ENCODE data around the gene BARX1. TPM values are rescaled to one million over a fixed set of nuclear protein-coding genes. Genes with fewer than 3 reads are reported as not detected.

Gene BARX1
- total RNA-seq, 1 donor from 2014 or later = not detected

DNA sequence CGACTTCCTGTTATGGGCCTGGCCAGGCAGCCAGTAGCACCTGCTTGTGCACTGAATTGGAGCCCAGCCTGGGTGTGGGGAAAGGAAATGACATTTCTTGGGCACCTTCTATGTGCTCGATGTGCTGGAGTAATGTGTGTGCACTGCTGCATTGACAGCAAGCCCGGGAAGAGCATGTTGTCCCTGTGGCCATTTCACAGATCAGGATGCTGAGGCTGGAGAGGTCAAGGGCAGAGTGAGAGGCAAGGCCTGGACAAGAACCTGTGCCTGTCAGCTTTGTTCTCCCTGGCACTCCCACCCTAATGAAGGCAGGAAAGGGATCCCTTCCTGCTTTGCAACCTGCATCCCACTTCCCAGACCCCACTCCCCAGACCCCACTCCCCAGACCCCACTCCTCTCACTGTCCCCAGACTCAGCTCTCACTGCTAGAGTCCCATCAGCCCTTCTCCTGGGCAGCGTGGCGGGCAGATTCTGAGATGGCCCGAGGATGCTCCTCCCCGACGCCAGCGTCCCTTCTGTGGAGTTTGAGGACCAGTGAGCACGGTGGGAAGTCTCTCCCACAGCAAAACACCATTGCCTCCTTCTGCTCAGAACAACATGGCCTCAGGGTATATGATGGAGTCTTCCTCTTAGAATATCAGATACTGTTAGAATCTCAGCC lies 49.6 kb downstream of the BARX1 start:
- TF ChIP-seq, protein P1, sequence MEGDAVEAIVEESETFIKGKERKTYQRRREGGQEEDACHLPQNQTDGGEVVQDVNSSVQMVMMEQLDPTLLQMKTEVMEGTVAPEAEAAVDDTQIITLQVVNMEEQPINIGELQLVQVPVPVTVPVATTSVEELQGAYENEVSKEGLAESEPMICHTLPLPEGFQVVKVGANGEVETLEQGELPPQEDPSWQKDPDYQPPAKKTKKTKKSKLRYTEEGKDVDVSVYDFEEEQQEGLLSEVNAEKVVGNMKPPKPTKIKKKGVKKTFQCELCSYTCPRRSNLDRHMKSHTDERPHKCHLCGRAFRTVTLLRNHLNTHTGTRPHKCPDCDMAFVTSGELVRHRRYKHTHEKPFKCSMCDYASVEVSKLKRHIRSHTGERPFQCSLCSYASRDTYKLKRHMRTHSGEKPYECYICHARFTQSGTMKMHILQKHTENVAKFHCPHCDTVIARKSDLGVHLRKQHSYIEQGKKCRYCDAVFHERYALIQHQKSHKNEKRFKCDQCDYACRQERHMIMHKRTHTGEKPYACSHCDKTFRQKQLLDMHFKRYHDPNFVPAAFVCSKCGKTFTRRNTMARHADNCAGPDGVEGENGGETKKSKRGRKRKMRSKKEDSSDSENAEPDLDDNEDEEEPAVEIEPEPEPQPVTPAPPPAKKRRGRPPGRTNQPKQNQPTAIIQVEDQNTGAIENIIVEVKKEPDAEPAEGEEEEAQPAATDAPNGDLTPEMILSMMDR (IDR thresholded peaks at IDR 0.05) = no peak
- TF ChIP-seq POLR2AphosphoS5 (IDR thresholded peaks at IDR 0.05; ENCODE audit: insufficient read depth in 1 of 2, low read depth in 1 of 2) = no peak
- no peak for TF ChIP-seq POLR2A (IDR thresholded peaks at IDR 0.05)
- H3K36me3 ChIP-seq = no peaks in the 10 kb centered on the region
- no peaks in the 10 kb centered on the region for H3K4me1 ChIP-seq
- no peak overlapping the region for H3K4me3 ChIP-seq
- H3K27ac ChIP-seq = no peak overlapping the region
- no peaks in the 10 kb centered on the region for H3K9me3 ChIP-seq
- intact Hi-C loops (cut with DNase I) = no loop called here
- H3K27me3 ChIP-seq = no peaks in the 10 kb centered on the region
- DNase-seq (ENCODE audit: extremely low spot score in 2 of 2) = no peak

DNA sequence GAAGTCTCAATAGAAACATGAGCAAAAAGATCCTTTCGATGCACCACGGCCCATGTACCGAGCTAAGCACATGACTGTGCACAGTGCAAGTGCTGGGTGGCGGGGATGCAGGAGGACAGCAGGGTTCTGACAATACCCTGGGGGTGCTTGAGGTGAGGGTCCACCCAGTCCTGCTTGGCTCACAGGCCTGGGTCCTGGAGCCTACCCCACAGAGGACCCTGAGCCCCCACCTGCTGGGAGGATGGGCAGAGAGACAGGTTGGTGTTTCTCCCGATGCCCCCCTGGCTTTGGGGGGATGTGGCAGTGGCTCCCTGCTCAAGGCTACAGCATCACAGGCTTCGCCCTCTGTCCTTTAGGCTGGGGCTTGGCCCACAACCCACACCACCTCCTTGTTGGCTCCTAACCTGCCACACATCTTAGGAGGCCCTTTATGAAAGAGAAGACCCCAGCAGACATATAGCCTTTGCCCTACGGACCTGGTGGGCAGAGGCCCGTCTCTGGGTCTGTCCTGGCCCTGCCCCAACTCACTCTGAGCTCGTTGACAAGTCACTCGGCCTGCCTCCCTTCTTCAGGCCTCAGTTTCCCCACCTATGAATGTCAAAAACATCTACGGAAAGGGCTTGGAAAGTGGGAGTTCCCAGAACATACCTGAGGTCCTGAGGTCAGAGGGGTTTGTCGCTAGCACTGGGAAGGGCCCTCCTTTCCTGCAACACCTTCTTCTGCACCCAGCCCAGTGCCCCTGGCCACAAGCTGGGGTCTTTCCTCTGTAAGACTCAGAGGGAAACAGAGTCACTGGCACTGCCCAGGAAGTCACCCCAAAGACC lies 50.3 kb downstream of the BARX1 start:
- no peaks in the 10 kb centered on the region for H3K4me1 ChIP-seq
- intact Hi-C loops (cut with DNase I) = no loop called here
- no peaks in the 10 kb centered on the region for H3K36me3 ChIP-seq
- H3K27me3 ChIP-seq = no peaks in the 10 kb centered on the region
- no peak overlapping the region for H3K27ac ChIP-seq
- no peak overlapping the region for H3K4me3 ChIP-seq
- TF ChIP-seq POLR2A (IDR thresholded peaks at IDR 0.05) (no peak), POLR2AphosphoS5 (IDR thresholded peaks at IDR 0.05; ENCODE audit: insufficient read depth in 1 of 2, low read depth in 1 of 2) (no peak)
- TF ChIP-seq, protein P1 (IDR thresholded peaks at IDR 0.05) = no peak
- DNase-seq (ENCODE audit: extremely low spot score in 2 of 2) = no peak
- H3K9me3 ChIP-seq = no peaks in the 10 kb centered on the region

DNA sequence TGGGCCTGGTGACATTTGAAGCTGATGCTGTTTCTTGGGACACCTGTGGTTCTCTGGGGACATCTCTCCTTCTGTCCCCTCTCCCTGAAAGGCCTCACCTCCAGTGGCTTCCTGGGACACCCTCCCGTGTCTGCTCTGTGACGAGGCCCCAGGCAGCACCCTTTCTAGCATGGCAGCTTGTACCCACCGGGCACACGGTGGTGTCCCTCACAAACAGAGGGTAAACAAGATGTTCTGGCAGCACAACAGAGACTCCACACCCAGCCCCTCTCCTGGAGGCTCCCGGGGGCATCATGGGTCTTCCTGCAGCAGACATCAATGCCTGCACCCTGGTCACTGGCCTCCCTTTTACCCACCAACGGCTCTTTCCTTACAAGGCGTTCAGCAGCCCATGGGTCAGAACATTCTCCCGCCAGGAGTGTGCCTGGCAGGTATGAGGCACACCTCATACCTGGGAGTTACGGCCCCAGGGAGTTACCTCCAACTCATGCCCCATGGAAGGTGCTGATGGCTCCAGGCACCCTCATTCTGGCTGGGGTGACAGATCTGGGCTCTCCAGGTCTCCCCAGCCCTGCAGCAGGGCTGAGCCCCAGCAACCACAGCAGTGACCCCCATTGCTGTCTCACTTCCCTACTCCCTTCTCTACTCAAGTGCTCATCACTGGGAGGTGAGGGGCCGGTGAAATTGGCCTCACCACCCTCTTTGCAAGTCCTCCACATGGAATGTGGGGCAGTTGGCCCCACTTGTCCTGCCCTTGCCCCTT lies 51.1 kb downstream of the BARX1 start:
- Histone ChIP-seq H3K27me3 (no peaks in the 10 kb centered on the region), H3K9me3 (no peaks in the 10 kb centered on the region), H3K27ac (no peak overlapping the region), H3K4me1 (no peaks in the 10 kb centered on the region), H3K4me3 (no peak overlapping the region), H3K36me3 (no peaks in the 10 kb centered on the region)
- TF ChIP-seq POLR2A (IDR thresholded peaks at IDR 0.05) (no peak), POLR2AphosphoS5 (IDR thresholded peaks at IDR 0.05; ENCODE audit: insufficient read depth in 1 of 2, low read depth in 1 of 2) (no peak)
- TF ChIP-seq, protein P1 (IDR thresholded peaks at IDR 0.05) = no peak
- intact Hi-C loops (cut with DNase I) = no loop called here
- DNase-seq (ENCODE audit: extremely low spot score in 2 of 2) = no peak

DNA sequence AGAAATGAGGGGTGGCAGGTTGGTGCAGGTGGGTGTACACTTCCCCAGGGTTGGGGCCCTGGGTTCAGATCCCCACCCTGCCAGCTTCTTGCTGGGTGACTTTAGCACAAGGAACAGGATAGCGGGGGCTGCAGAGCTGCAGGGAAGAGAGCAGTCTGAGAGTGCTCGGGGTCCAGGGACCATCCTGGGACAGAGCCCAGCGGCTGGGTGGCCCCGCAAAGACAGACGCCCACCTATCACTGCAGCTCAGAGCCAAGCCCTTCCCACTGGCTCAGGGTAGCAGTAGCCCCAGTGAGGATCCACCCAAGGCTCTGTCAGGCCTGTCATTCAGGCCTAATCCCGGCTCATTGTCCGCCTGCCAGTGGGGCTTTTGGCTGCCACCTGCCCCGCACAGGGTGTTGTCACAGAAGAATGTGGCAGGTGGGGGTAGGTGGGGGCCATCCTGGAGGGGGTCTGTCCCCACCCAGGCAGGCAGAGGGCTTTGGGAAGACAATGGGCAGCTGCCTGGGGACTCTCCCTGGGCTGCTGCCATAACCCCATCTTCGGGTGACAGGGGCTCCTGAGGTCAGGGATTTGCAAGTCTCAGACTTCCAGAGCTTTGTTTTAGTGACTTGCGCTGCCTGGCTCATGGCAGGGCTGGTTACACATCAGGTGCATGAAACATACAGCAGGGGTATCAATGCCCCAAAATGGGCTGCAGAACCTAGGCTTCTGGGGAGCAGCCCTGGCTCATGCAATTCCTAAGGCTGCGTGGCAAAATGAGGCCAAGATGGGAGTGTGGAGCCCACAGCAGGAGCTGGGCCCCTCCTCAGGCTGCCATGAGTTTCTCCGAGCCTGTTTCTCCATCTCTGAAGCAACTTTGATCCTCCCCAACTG lies 52.1 kb downstream of the BARX1 start:
- no peak for DNase-seq (ENCODE audit: extremely low spot score in 2 of 2)
- Histone ChIP-seq H3K27me3 (no peaks in the 10 kb centered on the region), H3K9me3 (no peaks in the 10 kb centered on the region), H3K36me3 (no peaks in the 10 kb centered on the region), H3K4me3 (no peak overlapping the region), H3K4me1 (no peaks in the 10 kb centered on the region), H3K27ac (no peak overlapping the region)
- TF ChIP-seq POLR2A (IDR thresholded peaks at IDR 0.05) (no peak), POLR2AphosphoS5 (IDR thresholded peaks at IDR 0.05; ENCODE audit: insufficient read depth in 1 of 2, low read depth in 1 of 2) (no peak)
- TF ChIP-seq, protein P1 (IDR thresholded peaks at IDR 0.05) = no peak
- intact Hi-C loops (cut with DNase I) = no loop called here

All from vagina (tissue), 2 donors.